ENCODE results near the gene ZBP1.

Gene ZBP1

GRCh38 chr20:57666106-57666833, 46.0 kb upstream of the ZBP1 start:
- no peak for TF ChIP-seq CTCF (conservative IDR thresholded peaks at IDR 0.05; ENCODE audit: low read depth)
- ChIA-PET POLR2A (ENCODE audit: low non-redundant PET) (no interaction called here), CTCF (no interaction called here)
- peak overlapping the region; percentile 46 for H3K27ac ChIP-seq
- DNase-seq (ENCODE audit: low spot score), result no peak

GRCh38 chr20:57665589-57665971, 45.4 kb upstream of the ZBP1 start:
- peak overlapping the region; percentile 46 for H3K27ac ChIP-seq
- TF ChIP-seq CTCF (conservative IDR thresholded peaks at IDR 0.05; ENCODE audit: low read depth), result no peak
- ChIA-PET POLR2A (ENCODE audit: low non-redundant PET) (interaction anchor here (0.6 kb wide), 1 partner anchor 144 kb away, joined by 3 read pairs; no protein-coding TSS in a partner anchor), CTCF (interaction anchor here (0.5 kb wide), 1 partner anchor 569 kb away, joined by 4 read pairs; no protein-coding TSS in a partner anchor)
- DNase-seq (ENCODE audit: low spot score), result no peak

GRCh38 chr20:57664924-57665588, 44.8 kb upstream of the ZBP1 start:
- H3K27ac ChIP-seq, result peak overlapping the region; percentile 56
- POLR2A ChIA-PET (ENCODE audit: low non-redundant PET), result interaction anchor here (0.6 kb wide), 1 partner anchor 145 kb away, joined by 3 read pairs; no protein-coding TSS in a partner anchor
- DNase-seq (ENCODE audit: low spot score), result no peak
- CTCF ChIA-PET, result interaction anchor here (0.5 kb wide), 2 partner anchors 569 to 988 kb away, joined by 3 to 4 read pairs; no protein-coding TSS in a partner anchor
- TF ChIP-seq CTCF (conservative IDR thresholded peaks at IDR 0.05; ENCODE audit: low read depth), result no peak

- CTCF ChIA-PET, result interaction anchor here (0.5 kb wide), 1 partner anchor 988 kb away, joined by 3 read pairs; no protein-coding TSS in a partner anchor
Measured at GRCh38 chr20:57664476-57664875, 44.2 kb upstream of the ZBP1 start.

GRCh38 chr20:57663681-57664451, 43.6 kb upstream of the ZBP1 start:
- H3K27ac ChIP-seq, result peak overlapping the region; percentile 56
- ChIA-PET CTCF (no interaction called here), POLR2A (ENCODE audit: low non-redundant PET) (no interaction called here)
- no peak for DNase-seq (ENCODE audit: low spot score)
- TF ChIP-seq CTCF (conservative IDR thresholded peaks at IDR 0.05; ENCODE audit: low read depth), result no peak

More at GRCh38 chr20:57664476-57664875, 44.2 kb upstream of the ZBP1 start:
- POLR2A ChIA-PET (ENCODE audit: low non-redundant PET), result no interaction called here
- no peak for DNase-seq (ENCODE audit: low spot score)
- no peak for TF ChIP-seq CTCF (conservative IDR thresholded peaks at IDR 0.05; ENCODE audit: low read depth)
- peak overlapping the region; percentile 56 for H3K27ac ChIP-seq

- DNase-seq (ENCODE audit: low spot score), result no peak
- ChIA-PET POLR2A (ENCODE audit: low non-redundant PET) (no interaction called here), CTCF (no interaction called here)
- no peak for TF ChIP-seq CTCF (conservative IDR thresholded peaks at IDR 0.05; ENCODE audit: low read depth)
- H3K27ac ChIP-seq, result peak overlapping the region; percentile 56
Measured at GRCh38 chr20:57663241-57663640, 43.0 kb upstream of the ZBP1 start.
